Kidney capillary endothelial cell (primary cell): ENCODE measurements around the gene LRP4.
A peak's percentile ranks its signal among the peaks of the same experiment; 100 is the strongest.

Source experiments
- DNase-seq: peaks from one replicate; pipeline ENCODE4 v3.0.0-alpha.2; 2018; ENCODE audit warnings: low spot score

LRP4 gene

DNA sequence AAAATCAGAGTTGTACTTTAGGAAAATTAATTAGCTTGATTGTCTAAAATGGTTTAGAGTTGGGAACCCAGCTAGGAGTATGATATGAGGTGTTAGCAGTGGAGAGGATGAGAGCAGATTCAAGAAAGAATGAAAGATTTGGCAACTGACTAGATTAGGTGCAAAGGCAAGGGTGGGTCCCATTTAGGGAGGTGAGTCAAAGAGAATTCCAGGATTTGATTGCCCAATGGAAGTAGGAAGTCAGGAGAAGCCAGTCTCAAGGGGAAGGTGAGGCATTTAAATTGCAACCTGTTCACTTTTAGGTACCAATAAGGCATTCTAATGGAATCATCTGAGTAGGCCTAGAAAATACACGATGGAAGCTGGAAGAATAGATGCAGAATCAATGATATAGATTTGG lies 68.7 kb downstream of the LRP4 start:
- no peak for DNase-seq

DNA sequence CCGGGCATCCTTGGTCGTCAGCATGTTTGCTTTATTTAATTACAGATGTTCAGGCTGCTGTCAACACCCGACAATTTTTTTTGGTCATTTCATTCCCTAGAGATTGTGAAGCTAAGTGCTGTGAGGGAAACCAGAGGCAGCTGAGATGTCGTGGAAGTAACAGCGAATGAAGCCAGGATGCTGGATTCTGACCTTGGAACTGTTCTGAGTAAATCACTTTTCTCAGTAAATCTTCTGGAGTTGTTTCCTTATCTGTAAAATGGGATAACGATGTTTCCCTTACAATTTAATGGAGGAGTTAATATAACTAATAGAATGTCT lies 71.9 kb downstream of the LRP4 start:
- DNase-seq = no peak

DNA sequence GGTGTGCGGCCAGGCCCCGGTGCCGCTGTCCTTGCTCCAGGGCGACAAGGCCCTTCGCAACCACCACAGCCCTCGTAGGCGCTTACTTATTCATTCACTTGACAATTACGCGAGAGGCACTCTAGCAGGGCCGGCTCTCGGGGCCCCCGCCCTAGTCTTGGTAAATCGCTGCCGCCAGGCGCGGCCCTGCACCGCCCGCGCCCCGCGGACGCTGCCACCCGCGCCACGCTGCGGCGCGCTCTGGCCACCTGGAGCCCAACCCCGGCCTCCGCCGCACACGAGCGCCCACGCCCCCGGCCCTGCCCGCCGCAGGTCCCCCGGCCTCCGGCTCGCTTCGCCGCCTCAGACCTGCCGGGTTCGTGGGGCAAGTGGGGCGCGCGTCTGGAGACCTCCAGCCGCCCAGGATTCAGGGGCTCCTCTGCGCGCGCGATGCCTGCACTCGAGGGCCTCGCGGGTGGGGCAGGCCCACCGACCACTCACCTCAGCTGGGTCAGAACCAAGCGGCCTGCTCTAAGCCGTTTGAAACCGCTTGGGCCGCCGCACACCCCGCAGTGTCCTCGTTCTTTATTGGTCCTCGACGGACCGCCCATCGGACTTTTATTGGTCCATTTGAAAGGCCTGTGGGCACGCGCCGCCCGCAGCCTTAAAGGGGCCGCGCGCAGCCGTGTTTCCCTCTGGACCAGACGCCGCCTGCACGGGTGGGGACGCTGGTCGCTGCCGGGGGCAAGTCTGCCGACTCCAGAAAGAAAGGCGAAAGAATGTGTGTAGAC lies 72.4 kb downstream of the LRP4 start, which contains the start of gene CKAP5:
CKAP5 (minus strand) TSS at position 541 of the 770 bp plus-strand sequence. CDS start 25,049 bp downstream, outside the sequence.
- DNase-seq = peak; percentile 88

DNA sequence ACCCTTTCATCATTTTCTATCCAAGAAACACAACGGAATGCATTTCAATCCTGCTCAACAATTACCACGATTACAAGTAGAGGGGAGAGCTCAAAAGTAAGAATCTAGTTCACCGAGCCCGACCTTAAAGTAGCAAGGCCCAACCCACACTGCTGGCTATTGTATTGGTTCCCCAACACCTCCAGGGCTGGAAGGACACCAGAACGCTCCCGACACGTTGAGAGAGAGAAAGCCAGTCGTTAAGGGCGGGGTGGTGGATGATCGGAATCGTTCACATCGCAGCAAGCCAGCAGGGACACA lies 73.0 kb downstream of the LRP4 start:
- no peak for DNase-seq

DNA sequence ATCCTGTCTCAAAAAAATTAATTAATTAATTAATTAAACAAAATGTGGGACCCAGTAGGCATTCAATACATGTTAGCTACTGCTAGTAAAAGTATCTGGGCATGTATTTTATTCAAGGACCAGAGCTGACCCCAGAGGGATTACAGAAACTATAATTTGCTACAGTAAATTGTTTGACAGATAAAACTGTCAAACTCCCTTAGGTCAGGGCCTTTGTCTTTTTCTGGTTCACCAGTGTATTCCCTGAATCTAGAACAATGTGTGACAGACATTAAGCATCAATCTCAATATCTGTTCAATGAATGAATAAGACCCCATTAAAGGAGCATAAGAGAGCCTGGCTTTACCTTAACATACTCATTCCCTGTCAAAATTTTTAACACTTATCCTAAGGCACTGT lies 78.2 kb downstream of the LRP4 start:
- no peak for DNase-seq

DNA sequence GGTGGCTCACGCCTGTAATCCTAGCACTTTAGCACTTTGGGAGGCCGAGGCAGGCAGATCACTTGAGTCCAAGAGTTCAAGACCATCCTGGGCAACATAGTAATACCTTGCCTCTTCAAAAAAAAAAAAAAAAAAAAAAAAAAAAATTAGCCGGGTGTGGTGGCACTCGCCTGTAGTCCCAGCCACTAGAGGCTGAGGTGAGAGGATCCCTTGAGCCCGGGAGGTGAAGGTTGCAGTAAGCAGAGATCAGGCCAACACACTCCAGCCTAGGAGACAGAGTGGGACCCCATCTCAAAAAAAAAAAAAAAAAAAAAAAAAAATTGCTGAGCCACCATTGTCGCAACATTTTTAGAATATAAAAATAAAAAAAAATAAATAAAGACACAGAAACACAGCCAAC lies 79.8 kb downstream of the LRP4 start:
- DNase-seq = no peak

DNA sequence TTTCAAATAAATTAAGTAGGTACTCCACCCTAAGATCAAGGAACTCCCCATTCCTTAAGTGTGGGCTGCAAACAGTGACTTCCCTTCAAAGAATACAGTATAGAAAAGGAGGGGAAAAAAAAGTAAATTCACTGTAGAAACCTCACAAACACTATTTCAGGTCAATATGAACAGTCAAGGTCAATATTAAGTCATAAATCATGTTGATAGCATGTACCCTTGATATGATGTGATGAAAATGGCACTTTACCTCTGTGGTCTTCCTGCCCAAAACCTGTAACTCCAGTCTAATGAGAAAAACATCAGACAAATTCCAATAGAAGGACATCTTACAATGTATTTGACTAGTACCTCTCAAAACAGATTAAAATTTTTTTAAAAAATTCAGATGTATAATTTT lies 80.5 kb downstream of the LRP4 start:
- no peak for DNase-seq

DNA sequence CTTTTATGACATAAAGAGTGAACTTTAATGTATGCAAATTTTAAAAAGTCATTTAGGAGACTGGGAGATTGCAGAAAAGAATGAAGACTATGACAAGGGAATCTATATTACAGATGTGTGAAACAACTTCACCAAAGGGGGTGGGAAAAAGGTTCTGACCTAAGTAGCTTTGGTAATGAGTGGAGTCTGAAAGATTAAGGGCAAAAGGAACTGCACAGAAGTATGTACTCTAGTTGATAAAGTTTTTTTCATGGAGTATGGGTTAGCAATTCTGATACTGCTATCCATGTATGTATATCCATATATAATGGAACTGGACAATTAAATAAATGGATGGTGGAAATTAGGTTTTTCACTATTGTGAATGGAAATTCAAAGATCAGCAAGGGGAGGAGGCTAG lies 81.5 kb downstream of the LRP4 start:
- no peak for DNase-seq

DNA sequence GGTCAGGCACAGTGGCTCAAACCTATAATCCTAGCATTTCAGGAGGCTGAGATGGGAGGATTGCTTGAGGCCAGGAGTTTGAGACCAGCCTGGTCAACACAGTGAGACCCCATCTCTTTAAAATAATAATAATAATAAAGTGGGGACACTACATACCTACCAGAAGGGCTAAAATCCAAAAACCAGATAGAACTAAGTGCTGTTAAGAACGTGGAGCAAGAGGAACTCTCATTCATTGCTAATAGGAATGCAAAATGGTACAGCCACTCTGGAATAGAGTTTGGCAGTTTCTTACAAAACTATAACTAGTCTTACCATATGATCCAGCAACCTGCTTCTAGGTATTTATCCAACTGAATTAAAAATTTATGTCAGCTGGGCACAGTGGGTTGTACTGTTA lies 81.9 kb downstream of the LRP4 start:
- no peak for DNase-seq

DNA sequence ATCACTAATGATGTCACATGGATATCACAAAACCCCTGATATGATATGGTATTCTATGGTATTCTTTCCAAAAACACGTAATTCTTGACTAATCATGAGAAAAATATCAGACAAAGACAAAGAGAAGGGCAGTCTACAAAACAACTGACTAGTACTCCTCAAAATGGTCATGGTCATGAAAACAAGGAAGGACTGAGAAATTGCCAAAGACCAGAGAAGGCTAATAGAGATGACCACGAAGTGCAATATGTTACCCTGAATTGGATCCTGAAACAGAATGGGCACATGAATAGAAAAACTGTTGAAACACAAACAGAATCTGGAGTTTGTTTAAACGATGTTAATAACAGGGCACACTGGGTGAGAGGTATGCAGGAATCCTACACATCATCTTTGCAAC lies 82.5 kb downstream of the LRP4 start:
- DNase-seq = no peak

DNA sequence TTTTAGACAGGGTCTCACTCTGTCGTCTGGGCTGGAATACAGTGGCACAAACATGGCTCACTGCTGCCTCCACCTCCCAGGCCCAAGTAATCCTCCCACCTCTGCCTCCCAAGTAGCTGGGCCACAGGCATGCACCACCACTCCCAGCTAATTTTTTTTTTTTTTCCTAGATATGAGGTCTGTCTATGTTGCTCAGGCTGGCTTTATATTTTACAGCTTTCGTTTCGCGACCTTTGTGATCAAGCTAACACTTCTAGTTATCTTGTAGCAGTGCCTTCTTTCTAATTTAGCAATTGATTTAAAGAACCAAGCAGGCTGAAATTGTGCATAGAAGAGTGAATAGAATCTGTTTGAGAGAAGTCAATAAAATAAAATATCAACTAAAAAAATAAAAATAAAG lies 83.5 kb downstream of the LRP4 start:
- no peak for DNase-seq

DNA sequence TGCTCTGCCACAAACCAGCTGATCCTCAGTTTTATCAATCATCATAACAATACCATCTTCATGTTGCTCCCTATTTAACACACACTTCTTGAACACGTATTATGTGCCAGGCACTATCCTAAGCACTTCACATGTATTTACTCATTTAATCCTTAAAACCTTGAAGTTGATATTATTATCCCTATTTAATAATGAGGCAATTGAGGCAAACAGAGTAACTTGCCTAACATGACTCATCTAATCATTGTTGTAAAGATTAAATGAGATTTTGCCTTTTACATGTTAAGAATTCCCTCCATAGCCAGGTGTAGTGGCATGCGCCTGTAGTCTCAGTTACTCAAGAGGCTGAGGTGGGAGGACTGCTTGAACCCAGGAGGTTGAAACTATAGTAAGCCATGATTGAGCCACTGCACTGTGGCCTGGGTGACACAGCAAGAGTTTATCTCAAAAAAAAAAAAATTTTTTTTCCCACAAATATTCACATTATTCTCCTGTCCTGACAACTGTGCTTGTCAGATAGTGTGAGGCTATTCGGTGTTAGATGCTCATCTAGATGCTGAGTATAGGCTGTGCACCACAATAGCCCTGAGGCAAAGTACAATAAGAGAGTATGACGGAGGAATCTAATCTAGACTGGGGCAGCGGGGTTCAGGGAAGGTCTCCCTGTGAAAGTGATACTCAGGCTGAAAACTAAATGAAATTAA lies 85.7 kb downstream of the LRP4 start:
- DNase-seq = no peak

DNA sequence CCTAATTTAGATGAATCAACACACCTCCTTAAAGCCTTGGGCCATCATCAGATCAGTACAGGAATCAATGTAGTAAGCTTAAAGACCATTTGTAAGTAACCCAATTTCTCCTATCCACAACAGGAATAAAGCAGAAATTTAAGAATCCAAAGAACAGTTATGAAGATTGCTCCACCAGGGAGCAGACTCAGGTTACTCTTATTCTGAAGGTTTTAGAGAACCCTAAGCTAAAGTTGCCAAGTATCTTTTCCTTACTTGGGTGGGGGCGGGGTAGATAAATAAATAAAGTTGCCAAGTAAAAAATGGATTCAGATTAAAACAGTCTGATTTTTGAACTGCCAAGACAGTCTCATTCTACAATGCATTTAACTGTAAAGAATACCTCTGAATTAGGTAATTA lies 90.4 kb downstream of the LRP4 start:
- DNase-seq = no peak

DNA sequence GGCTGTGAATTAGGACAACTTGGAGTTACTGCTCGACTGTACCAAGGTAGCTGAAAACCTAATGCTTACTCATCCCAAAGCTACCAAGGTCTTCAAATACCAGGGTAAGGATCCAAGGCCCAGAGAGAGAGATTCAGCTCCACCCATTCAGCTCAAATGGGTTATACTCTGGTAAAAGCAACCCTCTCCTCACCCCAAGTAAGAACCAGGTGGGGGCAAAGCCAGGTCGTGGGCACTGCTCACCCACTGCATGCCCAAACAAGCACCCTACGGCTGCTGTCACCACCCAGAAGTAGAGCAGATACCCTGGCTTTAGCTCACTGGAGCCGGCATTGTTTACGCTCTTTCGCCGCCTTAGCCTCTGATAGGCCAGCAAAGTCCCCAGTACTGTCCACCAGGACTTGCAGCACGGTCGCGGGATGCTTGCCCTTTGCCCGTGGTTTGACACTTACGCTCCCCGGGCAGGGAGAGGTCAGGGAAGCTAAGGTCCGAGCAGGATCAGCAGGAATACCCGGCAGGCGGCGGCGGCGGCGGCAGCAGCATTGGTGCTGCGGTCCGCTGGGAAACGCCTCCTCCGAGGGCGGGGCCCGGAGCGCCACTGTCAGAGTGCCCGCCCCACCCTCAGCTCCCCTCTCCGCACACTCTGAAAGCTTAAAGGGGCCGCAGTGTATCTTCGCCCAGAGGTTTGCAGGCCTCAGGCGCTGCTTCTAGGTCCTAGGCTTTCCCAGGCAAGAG lies 91.9 kb downstream of the LRP4 start:
- DNase-seq = peak; percentile 60

DNA sequence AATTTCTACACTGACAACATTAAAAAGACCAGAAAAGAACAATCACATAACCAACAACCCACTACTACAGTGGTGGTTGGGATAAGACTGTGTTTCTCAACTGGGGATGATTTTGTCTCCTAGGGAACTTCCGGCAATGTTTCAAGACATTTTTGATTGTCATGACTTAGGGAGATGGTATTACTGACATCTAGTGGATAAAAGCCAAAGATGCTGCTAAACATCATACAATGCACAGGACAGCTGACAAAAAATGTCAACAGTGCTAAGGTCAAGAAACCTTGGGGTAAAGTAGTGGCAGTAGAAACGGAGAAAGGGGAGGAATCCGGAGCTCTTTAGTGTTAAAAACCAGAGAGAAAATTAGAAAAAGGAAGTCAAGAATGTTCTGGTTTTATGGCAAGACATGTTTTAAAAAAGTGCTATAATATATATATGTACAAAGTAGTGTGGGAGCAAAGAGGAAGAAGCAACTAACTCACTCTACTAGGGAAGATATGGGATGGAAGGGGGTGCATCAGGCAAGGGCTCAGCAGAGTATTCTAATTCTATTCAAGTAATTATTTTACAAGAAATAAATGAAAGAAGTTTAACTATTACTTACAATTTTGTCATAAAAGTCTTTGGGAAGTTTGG lies 109.4 kb downstream of the LRP4 start:
- peak; percentile 30 for DNase-seq
